ENCODE measurements around the gene SPTBN4. TPM values are rescaled to one million over a fixed set of nuclear protein-coding genes. Genes with fewer than 3 reads are reported as not detected.

Gene SPTBN4
- total and polyA plus RNA-seq, 2 donors (not counting 1 experiment from before 2014, with no cell fraction given), result 1.3 to 6.6 TPM

- no peaks in the 10 kb centered on the region for H3K79me2 ChIP-seq (ENCODE audit: control insufficient read depth, insufficient read depth, low read length)
- H3K9ac ChIP-seq (ENCODE audit: insufficient read depth, low read length), result no peak overlapping the region
- H2AFZ ChIP-seq (ENCODE audit: low read length), result no peak overlapping the region
- H3K27ac ChIP-seq (ENCODE audit: insufficient read depth, low read length), result no peak overlapping the region
- no peak for DNase-seq (ENCODE audit: low read depth in 2 of 2)
- peaks cover 3% of the 10 kb centered on the region for H3K36me3 ChIP-seq (ENCODE audit: control insufficient read depth, insufficient read depth, low read length)
- no peak for TF ChIP-seq EZH2 (IDR thresholded peaks at IDR 0.05; ENCODE audit: low read length, missing control alignments)
- TF ChIP-seq CTCF (conservative IDR thresholded peaks at IDR 0.05 in 1 of 2, IDR thresholded peaks at IDR 0.05 in 1 of 2; ENCODE audit: low read depth in 1 of 2, low read length in 2 of 2), result no peak
- H3K4me2 ChIP-seq (ENCODE audit: extremely low read depth, insufficient read depth, low read length), result no peak overlapping the region
- H3K4me1 ChIP-seq (ENCODE audit: control insufficient read depth, extremely low read depth, insufficient read depth, low read length), result peaks cover 4% of the 10 kb centered on the region
- no peaks in the 10 kb centered on the region for H3K27me3 ChIP-seq (ENCODE audit: control insufficient read depth, insufficient read depth, low read length)
- H3K9me3 ChIP-seq (ENCODE audit: control insufficient read depth, insufficient read depth, low read depth, low read length), result no peaks in the 10 kb centered on the region
- H3K4me3 ChIP-seq (replicated peaks in 1 of 4; ENCODE audit: control extremely low read depth in 1 of 4, insufficient read depth in 1 of 4, low read depth in 3 of 4, low read length in 4 of 4), result no peak overlapping the region
- H4K20me1 ChIP-seq (ENCODE audit: control insufficient read depth, extremely low read depth, insufficient read depth, low read length), result no peaks in the 10 kb centered on the region
Observed at GRCh38 chr19:40608957-40609356, 142.2 kb downstream of the SPTBN4 start.

- DNase-seq (ENCODE audit: low read depth in 2 of 2), result peak in 1 of 2 donors; percentile 71
- H3K27me3 ChIP-seq (ENCODE audit: control insufficient read depth, insufficient read depth, low read length), result no peaks in the 10 kb centered on the region
- no peak overlapping the region for H3K9ac ChIP-seq (ENCODE audit: insufficient read depth, low read length)
- no peak for TF ChIP-seq CTCF (conservative IDR thresholded peaks at IDR 0.05 in 1 of 2, IDR thresholded peaks at IDR 0.05 in 1 of 2; ENCODE audit: low read depth in 1 of 2, low read length in 2 of 2)
- TF ChIP-seq EZH2 (IDR thresholded peaks at IDR 0.05; ENCODE audit: low read length, missing control alignments), result no peak
- H4K20me1 ChIP-seq (ENCODE audit: control insufficient read depth, extremely low read depth, insufficient read depth, low read length), result no peaks in the 10 kb centered on the region
- H3K4me1 ChIP-seq (ENCODE audit: control insufficient read depth, extremely low read depth, insufficient read depth, low read length), result peaks cover 2% of the 10 kb centered on the region
- no peak overlapping the region for H3K27ac ChIP-seq (ENCODE audit: insufficient read depth, low read length)
- peaks cover 4% of the 10 kb centered on the region for H3K36me3 ChIP-seq (ENCODE audit: control insufficient read depth, insufficient read depth, low read length)
- H3K9me3 ChIP-seq (ENCODE audit: control insufficient read depth, insufficient read depth, low read depth, low read length), result no peaks in the 10 kb centered on the region
- no peak overlapping the region for H2AFZ ChIP-seq (ENCODE audit: low read length)
- no peaks in the 10 kb centered on the region for H3K79me2 ChIP-seq (ENCODE audit: control insufficient read depth, insufficient read depth, low read length)
- peak overlapping the region in 1 of 4 experiments; percentile 4 for H3K4me3 ChIP-seq (replicated peaks in 1 of 4; ENCODE audit: control extremely low read depth in 1 of 4, insufficient read depth in 1 of 4, low read depth in 3 of 4, low read length in 4 of 4)
- no peak overlapping the region for H3K4me2 ChIP-seq (ENCODE audit: extremely low read depth, insufficient read depth, low read length)
Observed at GRCh38 chr19:40609561-40610395, 143.0 kb downstream of the SPTBN4 start.

GRCh38 chr19:40610396-40611064, 143.7 kb downstream of the SPTBN4 start:
- H3K4me2 ChIP-seq (ENCODE audit: extremely low read depth, insufficient read depth, low read length), result no peak overlapping the region
- TF ChIP-seq EZH2 (IDR thresholded peaks at IDR 0.05; ENCODE audit: low read length, missing control alignments) (no peak), CTCF (conservative IDR thresholded peaks at IDR 0.05 in 1 of 2, IDR thresholded peaks at IDR 0.05 in 1 of 2; ENCODE audit: low read depth in 1 of 2, low read length in 2 of 2) (no peak)
- peaks cover 4% of the 10 kb centered on the region for H3K4me1 ChIP-seq (ENCODE audit: control insufficient read depth, extremely low read depth, insufficient read depth, low read length)
- H4K20me1 ChIP-seq (ENCODE audit: control insufficient read depth, extremely low read depth, insufficient read depth, low read length), result no peaks in the 10 kb centered on the region
- no peak overlapping the region for H3K9ac ChIP-seq (ENCODE audit: insufficient read depth, low read length)
- no peaks in the 10 kb centered on the region for H3K27me3 ChIP-seq (ENCODE audit: control insufficient read depth, insufficient read depth, low read length)
- H2AFZ ChIP-seq (ENCODE audit: low read length), result no peak overlapping the region
- no peak for DNase-seq (ENCODE audit: low read depth in 2 of 2)
- H3K79me2 ChIP-seq (ENCODE audit: control insufficient read depth, insufficient read depth, low read length), result no peaks in the 10 kb centered on the region
- H3K4me3 ChIP-seq (replicated peaks in 1 of 4; ENCODE audit: control extremely low read depth in 1 of 4, insufficient read depth in 1 of 4, low read depth in 3 of 4, low read length in 4 of 4), result peak overlapping the region in 1 of 4 experiments; percentile 4
- H3K36me3 ChIP-seq (ENCODE audit: control insufficient read depth, insufficient read depth, low read length), result peaks cover 4% of the 10 kb centered on the region
- H3K27ac ChIP-seq (ENCODE audit: insufficient read depth, low read length), result no peak overlapping the region
- no peaks in the 10 kb centered on the region for H3K9me3 ChIP-seq (ENCODE audit: control insufficient read depth, insufficient read depth, low read depth, low read length)

All from fibroblast of lung (primary cell).